HPDE6-E6E7 (cell line): Measurements from ENCODE around the gene PRCD.
"Not testable (repeated sequence)": the region's sequence is repeated elsewhere in the genome, so short reads cannot be mapped to it uniquely, and the experiment has no call there.

ENCODE experiments used
- DNase-seq: peaks from one replicate; pipeline ENCODE4 v3.0.0; 2011; ENCODE audit warnings: missing footprints; ENCODE audit errors: extremely low spot score

Gene PRCD

GRCh38 chr17:76527430-76528111, 12.3 kb upstream of the PRCD start:
- DNase-seq = peak; percentile 61

DNA sequence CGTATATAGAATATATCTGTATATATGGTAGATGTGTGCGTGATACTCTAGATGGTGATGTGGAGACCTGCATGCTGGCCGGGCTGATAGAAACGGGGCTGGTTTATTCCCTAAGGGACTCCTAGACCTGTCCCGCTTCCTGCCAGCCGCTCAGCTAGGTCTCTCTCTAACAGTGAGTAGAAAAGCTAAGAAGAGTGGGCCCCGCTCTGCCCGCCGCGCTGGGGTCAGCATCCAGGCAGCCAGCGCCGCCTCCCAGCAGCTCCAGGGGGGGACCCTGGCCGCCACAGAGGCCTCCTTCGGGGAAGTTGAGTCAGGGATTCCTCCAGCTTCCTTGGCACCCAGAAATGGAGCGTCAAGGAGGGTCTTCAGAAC, 11.7 kb upstream of the PRCD start:
- no peak for DNase-seq

DNA sequence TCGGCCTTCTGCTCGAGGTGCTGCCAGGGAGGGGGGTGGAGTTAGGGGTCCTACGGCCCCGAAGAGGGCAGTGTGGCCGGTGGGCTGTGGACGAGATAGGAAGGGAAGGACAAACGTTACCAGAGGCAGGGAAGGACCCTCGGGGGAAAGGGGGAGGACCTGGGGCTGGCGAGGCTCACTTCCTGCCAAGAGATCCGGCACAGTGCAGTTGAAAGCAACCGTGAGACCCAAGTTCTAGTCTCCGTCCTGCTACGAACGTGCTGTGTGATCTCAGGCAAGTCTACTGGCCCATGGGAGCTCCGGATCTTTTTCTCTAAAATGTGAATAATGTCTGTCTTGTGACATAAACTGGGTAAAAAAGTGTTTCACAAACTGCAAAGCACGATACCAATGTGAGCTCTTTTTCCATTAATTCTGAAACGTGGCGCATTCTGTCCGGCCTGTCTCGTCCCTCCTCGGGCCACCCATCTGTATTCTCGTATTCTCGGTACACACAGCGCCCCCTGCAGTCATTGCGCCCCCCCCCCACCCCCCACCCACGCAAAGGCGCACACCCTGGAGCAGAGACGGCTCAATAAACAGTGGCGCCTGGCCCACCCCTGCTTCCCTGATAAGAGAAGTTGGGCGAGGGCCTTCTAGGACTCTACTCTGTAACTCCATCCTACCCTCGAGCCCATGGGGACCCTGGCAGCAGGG, 11.2 kb upstream of the PRCD start:
- no peak for DNase-seq

- DNase-seq = no peak
Measured at GRCh38 chr17:76529224-76530094, 10.4 kb upstream of the PRCD start.

GRCh38 chr17:76530095-76530723, 9.6 kb upstream of the PRCD start:
- no peak for DNase-seq

DNA sequence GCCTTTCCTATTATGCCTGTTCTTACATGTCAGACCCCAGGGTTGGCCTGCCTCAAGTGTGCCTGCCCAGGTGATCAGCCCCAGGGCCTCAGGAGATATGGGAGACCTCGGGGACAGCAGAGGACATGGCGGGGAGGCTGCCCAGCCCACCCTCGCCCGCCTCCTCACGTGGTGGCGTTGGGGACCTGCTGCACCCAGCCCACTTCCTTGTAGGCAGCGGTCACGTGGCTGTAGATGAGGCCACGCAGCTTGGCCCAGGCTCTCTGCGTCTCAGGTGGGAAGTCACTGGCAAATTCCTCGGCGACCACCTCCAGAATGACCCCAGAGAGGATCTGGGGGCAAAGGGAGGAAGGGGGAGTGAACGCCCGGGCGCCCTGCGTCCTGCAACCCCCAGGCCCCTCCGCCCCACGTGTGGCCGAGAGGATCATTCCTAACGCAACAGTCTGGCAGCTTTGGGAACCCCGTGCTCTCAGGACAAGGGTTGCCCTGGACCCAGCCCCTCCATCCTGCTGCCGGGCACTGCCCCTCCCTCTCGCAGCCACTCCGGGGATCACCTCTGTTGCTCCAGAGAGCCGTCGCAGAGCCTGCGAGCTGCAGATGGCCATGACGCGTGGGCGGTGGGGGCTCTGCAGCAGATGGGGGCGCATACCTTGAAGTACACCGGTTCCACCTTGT, 8.9 kb upstream of the PRCD start:
- no peak for DNase-seq

DNA sequence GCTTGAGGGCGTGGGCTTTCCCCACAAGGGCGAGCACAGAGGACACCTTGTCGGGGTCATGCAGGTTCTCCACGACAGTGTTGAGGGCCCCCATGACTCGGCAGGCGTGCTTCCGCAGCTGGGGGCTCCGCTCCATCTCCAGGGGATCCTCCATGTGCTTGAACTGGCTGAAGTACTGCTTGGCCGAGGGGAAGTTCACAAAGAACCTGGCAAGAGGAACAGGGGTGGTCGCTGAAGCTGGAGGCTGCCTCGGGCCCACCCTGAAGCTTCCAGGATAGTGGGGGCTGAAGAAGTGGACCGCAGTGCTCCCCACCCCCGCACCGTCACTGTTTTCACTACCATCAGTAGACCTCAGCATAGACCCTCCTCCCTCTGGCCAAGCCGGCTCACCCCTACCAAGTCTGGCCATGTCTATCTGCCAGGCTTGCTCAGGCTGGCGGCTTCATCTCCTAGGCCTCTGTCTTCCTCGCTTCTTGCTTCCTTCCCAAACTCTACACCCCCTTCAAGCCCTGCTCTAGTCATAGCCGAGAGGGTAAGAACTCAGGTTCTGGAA, 8.3 kb upstream of the PRCD start:
- no peak for DNase-seq

GRCh38 chr17:76532072-76532651, 7.7 kb upstream of the PRCD start:
- DNase-seq = peak; percentile 50

- DNase-seq = not testable (repeated sequence)
Measured at GRCh38 chr17:76533640-76534359, 6.0 kb upstream of the PRCD start.

DNA sequence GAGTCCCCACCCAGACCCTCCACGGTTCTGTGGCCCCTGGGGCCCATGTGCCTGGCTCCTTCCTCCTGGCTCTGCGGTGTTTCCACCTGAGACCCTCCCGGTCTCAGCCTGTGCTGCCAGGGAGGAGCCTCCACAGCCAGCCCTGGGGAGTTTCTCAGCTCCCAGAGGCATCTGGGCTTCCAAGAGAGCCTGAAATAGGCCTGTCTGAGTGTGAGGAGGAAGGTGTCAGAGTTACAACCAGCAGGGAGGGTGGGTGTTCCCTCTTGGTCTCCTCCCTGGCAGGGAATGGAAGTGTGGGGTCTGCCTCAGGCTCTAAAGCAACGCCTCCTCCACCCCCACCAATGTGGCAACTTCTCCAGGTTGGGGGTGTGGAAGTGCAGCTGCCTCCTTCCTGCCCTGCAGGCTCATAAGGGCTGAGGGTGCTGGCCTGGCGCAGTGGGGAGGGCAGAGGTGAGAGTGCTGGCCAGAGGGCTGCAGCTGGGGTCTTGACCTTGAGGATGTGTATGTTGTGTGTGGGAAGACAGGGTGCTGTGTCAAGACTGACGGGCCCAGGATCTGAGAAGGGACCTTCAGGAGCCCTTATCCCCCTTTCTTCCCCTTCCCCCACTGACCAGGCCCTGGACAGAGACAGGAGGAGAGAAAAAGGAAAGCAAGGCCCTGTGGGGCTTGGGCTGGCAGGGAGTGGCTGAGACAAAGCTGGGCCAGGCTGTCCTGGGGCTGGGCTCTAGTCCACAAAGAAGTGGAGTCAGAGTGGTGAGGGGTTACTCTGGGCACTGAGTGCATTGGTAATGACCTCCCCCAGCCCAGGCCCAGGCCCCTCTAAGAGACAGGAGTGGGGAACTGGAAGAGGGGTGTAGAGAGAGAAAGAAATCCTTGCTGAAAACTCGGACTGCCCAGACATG, 4.8 kb upstream of the PRCD start:
- no peak for DNase-seq

GRCh38 chr17:76535788-76536510, 3.9 kb upstream of the PRCD start:
- DNase-seq = no peak

DNA sequence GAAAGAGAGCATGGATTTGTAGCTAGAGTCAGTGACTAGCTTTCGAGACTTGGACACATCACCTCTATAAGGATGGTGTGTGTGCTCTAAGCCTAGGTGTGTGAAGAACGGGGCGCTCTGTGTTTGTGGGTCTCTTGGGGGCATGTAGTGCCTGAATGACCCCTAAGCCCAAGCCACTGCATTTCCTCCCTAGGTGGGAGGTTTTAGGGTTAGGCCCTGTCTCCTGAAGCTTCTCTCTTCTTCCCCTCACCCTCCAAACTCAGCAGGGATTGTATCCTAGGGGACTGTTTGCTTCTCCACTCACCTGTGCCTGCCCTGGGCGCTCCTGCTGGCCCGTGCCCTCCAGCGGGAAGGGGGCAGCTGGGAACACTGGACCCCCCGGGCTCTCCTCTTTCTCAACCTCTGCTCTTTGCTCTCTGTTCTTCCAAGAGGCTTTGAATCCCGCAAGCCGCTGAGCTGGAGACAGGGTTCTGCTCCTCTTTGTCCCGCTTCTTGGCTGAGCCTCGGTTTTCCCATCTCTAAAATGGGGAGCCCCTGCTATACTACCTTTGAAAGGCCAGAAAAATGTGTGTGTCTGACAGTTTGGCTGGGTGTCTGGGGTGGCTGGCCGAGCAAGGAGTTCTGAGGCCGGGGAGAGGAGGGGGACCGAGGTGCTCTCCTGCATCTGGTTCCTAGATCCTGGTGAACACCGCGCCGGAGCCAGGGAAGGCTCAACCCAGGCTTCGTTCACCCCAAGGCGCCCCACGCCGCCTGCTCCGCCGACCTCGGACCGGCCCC, 3.1 kb upstream of the PRCD start:
- no peak for DNase-seq

GRCh38 chr17:76537288-76537577, 2.6 kb upstream of the PRCD start:
- no peak for DNase-seq

DNA sequence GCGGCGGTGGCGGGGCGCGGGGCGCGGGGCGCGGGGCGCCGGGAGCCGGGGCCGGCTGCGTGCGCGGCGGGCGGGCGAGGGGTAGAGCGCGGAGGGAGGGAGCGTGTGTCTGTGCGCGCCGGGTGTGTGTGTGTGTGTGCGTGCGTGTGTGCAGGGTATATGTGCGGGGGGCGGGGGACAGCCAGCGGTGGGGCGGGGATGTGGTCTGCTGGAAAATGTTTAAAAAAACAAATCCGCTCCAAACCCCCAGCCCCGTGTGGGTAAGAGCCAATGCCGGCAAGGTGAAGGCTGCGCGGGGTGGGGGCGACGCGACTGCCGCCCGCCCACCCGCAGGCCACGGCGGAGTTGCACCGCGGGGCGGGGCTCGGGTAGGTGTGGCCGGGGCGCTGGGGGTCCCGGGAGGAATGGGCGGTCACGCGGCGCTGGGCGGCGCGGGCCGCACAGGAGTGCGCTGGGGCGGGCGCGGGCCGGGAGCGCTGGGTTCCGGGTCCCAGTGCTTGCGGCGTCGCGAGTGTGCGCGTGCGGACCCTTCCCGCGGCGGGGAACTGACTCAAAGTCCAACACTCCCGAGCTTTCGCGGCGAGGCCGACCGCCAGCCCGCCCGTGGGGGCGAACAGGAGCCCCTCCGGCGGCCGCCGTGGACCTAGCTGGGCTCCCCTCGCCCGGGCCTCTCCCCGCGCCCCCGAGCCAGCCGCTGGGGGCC, 2.1 kb upstream of the PRCD start, which contains the start of gene CYGB:
CYGB (minus strand) TSS at position 132 of the 703 bp plus-strand sequence. CDS start 167 bp downstream, outside the sequence.
- no peak for DNase-seq

DNA sequence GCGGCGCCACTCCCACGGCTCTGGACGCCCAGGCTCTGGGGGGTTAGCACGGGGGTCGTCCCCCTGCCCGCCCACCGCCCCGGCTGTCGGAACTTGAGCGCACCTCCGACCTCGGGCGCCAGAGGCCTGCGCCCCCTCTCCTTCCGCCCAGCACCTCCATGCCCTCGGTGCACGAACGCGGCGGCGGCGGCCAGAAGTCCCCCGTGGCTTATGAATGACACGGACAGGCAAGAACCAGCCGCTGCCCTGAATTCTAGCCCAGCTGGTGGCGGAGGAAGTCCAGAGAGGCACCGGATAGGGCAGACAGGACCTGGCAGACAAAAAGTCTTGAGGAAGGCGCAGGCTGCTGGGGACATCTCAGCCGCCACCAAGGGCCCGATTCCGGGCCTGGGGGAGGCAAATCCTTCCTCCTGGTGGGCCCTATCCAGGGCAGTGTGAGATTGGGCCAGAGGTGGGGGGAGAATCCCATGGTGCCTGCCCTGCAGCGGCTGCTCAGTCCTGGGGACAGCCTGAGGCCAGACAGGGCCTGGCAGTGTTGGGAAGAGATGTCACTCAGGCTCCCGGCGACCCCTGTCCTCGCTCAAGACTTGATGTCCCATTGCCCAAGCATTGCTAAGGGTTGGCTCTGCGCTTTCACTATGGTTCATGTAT, 1.4 kb upstream of the PRCD start:
- no peak for DNase-seq

- DNase-seq = no peak
Measured at GRCh38 chr17:76538941-76539570, 788 bp upstream of the PRCD start.
